GM19025 (cell line): ENCODE data around the gene FFAR2.
"Not testable (repeated sequence)": the region's sequence is repeated elsewhere in the genome, so short reads cannot be mapped to it uniquely, and the experiment has no call there.

ENCODE experiments used
- ATAC-seq: cut with Tn5 transposase; IDR thresholded peaks from one replicate; pipeline ENCODE4 v1.9.1; 2021; ENCODE audit warnings: mild to moderate bottlenecking, low read depth, moderate library complexity; ENCODE audit not compliant: unreplicated experiment

The FFAR2 gene

GRCh38 chr19:35423406-35423805, 24.7 kb upstream of the FFAR2 start:
- not testable (repeated sequence) for ATAC-seq

- ATAC-seq: no peak
These were observed 22.4 kb upstream of the FFAR2 start for GRCh38 chr19:35425682-35426081.

DNA sequence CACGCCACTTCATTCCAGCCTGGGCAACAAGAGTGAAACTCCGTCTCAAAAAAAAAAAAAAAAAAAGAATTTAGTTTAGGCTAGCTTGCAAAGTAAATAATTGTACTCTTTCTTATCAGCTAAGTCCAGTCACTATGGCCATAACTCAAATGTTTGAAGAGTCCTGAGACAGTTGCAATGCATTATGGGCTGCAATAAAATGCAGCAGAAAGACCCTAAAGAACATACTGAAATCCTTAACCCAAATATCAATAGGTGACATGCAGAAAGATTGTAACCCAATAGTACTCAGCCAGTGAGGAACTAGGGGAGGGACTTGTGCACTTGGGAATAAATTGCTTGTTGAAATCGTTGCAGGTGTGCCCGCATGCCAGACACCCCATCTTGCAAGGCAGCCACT, 20.9 kb upstream of the FFAR2 start:
- ATAC-seq: no peak

GRCh38 chr19:35429698-35430408, 18.2 kb upstream of the FFAR2 start:
- ATAC-seq: no peak

- no peak for ATAC-seq
These were observed 17.5 kb upstream of the FFAR2 start for GRCh38 chr19:35430409-35431144.

- ATAC-seq: no peak
These were observed 16.8 kb upstream of the FFAR2 start for GRCh38 chr19:35431145-35431807.

DNA sequence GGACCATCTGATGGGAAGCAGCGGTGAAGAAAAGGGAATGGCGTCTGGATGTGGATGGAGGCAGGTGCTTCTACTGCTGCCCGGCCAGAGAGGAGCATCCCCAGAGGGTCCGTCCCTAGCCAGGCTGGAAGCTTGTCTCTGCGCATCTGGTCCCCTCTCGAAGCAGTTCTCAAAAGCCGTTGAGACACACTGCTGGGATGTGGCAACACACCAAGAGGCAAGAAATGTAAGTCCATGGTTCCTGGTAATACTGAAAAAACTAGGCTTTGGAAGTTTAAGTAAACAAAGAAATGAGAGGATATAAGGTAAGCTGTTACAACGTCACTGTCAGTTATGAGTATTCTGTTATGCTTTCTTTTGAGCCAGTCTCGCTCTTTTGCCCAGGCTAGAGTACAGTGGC, 15.1 kb upstream of the FFAR2 start:
- ATAC-seq: no peak

DNA sequence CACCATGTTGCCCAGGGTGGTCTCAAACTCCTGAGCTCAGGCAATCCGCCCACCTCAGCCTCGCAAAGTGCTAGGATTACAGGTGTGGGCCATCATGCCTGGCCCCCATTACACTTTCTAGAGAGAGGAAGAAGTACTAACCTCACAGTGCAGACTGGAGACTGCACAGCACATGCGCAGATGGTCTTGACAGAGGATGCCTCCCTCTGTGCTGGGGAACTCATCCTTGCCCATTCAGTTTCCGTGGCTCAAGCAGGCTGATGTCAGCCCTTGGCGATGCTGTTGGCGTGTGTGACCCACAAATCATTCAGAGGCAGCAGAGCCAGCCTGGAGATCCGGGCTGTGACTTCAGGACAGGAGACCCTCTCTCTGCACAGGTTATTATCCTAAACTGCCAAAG, 14.6 kb upstream of the FFAR2 start:
- no peak for ATAC-seq

- ATAC-seq: no peak
These were observed 12.2 kb upstream of the FFAR2 start for GRCh38 chr19:35435896-35436295.

GRCh38 chr19:35436477-35437405, 11.3 kb upstream of the FFAR2 start:
- no peak for ATAC-seq

DNA sequence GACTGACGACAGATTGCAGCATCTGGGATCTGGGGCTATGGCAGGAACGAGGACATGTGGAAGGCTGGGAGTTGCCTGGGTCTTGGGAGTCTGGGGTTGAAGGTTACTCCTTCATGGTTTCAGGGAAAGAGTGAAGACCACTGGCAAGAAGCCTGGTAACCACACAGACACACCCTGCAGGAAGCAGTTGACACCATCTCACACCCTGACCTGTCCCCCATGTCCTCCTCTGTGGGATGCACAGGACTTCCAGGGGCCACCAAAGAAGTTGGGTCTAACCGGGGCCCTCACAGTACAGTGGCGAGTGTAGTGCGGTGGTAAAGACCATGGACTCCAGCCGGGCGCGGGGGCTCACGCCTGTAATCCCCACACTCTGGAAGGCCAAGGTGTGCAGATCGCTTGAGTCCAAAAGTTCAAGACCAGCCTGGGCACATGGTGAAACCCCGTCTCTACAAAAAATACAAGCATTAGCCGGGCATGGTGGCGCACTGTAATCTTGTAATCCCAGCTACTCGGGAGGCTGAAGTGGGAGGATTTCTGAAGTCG, 10.6 kb upstream of the FFAR2 start:
- ATAC-seq: no peak

GRCh38 chr19:35438096-35438495, 10.0 kb upstream of the FFAR2 start:
- no peak for ATAC-seq

- no peak for ATAC-seq
These were observed 9.5 kb upstream of the FFAR2 start for GRCh38 chr19:35438527-35438926.

GRCh38 chr19:35439921-35440320, 8.1 kb upstream of the FFAR2 start:
- no peak for ATAC-seq

DNA sequence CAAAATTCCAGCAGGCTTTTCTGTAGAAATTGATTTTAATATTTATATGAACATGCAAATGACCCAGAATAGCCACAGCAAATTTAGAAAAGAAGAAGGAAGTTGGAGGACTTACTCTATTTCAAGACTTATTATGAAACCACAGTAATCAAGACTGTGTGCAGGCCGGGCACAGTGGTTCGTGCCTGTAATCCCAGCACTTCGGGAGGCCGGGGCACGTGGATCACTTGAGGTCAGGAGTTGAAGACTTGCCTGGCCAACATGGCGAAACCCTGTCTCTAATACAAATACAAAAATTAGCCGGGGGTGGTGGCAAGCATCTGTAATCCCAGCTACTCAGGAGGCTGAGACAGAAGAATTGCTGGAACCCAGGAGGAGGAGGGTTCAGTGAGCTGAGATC, 6.0 kb upstream of the FFAR2 start:
- no peak for ATAC-seq

DNA sequence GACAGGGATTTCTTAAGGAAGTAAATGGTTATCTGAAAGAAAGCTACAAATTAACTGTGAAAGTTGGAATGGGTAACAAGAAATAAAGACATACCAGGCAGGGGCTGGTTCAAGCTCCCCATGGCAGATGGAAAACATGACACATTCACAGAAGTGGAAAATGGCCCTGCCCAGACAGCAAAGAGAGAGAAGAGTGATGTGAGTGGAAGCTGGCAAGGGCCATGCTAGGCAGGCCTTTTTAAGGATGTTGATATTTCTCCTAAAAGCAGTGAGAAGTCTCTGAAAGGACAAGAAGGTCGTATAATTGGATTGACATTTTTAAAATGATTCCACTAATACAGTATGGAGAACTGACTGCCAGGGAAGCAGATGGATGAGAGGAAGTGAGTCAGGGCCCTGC, 3.3 kb upstream of the FFAR2 start:
- ATAC-seq: no peak

DNA sequence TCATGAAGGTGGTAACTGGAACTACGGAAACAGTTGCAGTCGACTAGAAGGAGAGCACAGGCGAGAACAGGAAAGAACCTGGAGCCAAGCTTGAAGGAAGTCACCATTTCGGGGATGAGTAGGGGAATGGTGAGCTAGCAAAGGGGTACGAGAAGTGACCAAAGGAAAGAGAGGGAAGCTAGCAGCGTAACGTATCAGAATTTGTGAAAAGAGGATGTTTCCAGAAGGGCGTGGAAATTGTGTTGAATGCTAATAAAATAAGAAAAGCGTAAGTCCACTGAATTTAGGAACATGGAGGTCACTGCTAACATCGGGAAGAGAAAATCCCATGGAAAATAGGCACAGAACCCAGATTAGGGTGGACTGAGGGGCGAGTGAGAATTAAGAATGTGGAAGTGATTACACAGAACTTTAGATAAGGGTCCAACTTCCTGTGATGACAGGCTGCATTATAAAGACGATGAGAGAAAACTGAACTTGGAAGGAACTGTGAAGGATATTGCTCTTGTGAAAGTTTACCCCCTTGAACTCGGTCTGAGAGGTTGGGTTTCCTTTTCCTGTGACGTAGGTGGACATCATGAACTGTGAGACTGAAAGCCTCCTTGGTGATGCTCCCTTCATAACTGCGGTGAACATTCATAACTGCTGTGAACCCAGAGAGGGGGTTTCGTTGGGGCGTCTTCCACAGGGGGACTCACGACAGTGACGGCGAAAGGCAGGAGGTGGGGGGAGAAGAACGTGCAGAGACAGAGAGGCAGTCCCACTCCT, 2.0 kb upstream of the FFAR2 start:
- ATAC-seq: no peak

GRCh38 chr19:35449359-35450043, 1.4 kb downstream of the FFAR2 start:
- ATAC-seq: no peak
